Coronary artery (tissue), 2 donors: Measurements from ENCODE around the gene AHSA1.

Source experiments
- DNase-seq: peaks from one replicate; pipeline ENCODE4 v3.0.0-alpha.2; 2017; ENCODE audit warnings: low spot score
- H3K27ac ChIP-seq, 2 donors: fragments of 200-600 bp; sonication (generic); one replicate each; pipeline ENCODE4 v1.5.1; 2016 to 2019
- H3K4me3 ChIP-seq: fragments of 200-600 bp; sonication (generic); 2 replicates; pipeline ENCODE4 v1.5.1; 2016; ENCODE audit warnings: mild to moderate bottlenecking, moderate library complexity
- CTCF ChIP-seq: fragments of 200-600 bp; sonication (generic); IDR thresholded peaks from one replicate; pipeline ENCODE4 v1.5.1; 2019; ENCODE audit warnings: antibody characterized with exemption

Gene AHSA1

GRCh38 chr14:77473921-77474320 lies 16.0 kb downstream of the AHSA1 start:
- Histone ChIP-seq H3K4me3 (no peak overlapping the region), H3K27ac (no peak overlapping the region)
- TF ChIP-seq CTCF, result no peak
- no peak for DNase-seq

- Histone ChIP-seq H3K27ac (no peak overlapping the region), H3K4me3 (no peak overlapping the region)
- no peak for TF ChIP-seq CTCF
- DNase-seq, result no peak
Measured at GRCh38 chr14:77474479-77475177, 16.7 kb downstream of the AHSA1 start.

GRCh38 chr14:77475432-77476115 lies 17.7 kb downstream of the AHSA1 start:
- no peak overlapping the region for H3K4me3 ChIP-seq
- no peak for TF ChIP-seq CTCF
- H3K27ac ChIP-seq, result no peak overlapping the region
- DNase-seq, result peak; percentile 73

- TF ChIP-seq CTCF, result no peak
- Histone ChIP-seq H3K4me3 (no peak overlapping the region), H3K27ac (no peak overlapping the region)
- peak; percentile 68 for DNase-seq
Measured at GRCh38 chr14:77478029-77478428, 20.1 kb downstream of the AHSA1 start.

GRCh38 chr14:77478796-77479195 lies 20.9 kb downstream of the AHSA1 start:
- Histone ChIP-seq H3K27ac (no peak overlapping the region), H3K4me3 (no peak overlapping the region)
- no peak for TF ChIP-seq CTCF
- no peak for DNase-seq

- DNase-seq, result no peak
- TF ChIP-seq CTCF, result no peak
- H3K4me3 ChIP-seq, result no peak overlapping the region
- no peak overlapping the region for H3K27ac ChIP-seq
Measured at GRCh38 chr14:77482422-77482821, 24.5 kb downstream of the AHSA1 start.

- TF ChIP-seq CTCF, result no peak
- no peak overlapping the region for H3K27ac ChIP-seq
- H3K4me3 ChIP-seq, result no peak overlapping the region
- no peak for DNase-seq
Measured at GRCh38 chr14:77485256-77485655, 27.4 kb downstream of the AHSA1 start.
